Measurements from ENCODE around the gene SCN4A.
A peak's percentile ranks its signal among the peaks of the same experiment; 100 is the strongest.

Gene SCN4A

GRCh38 chr17:63955232-63955631 lies 17.5 kb downstream of the SCN4A start:
- DNase-seq (ENCODE audit: low spot score), result no peak

GRCh38 chr17:63954402-63955063 lies 18.2 kb downstream of the SCN4A start:
- DNase-seq (ENCODE audit: low spot score), result no peak

- peak; percentile 82 for DNase-seq (ENCODE audit: low spot score)
Observed at GRCh38 chr17:63950940-63951907, 21.5 kb downstream of the SCN4A start.

GRCh38 chr17:63949576-63950250 lies 23.0 kb downstream of the SCN4A start:
- DNase-seq (ENCODE audit: low spot score), result no peak

GRCh38 chr17:63948521-63948920 lies 24.2 kb downstream of the SCN4A start:
- DNase-seq (ENCODE audit: low spot score), result no peak

- no peak for DNase-seq (ENCODE audit: low spot score)
Observed at GRCh38 chr17:63947711-63948330, 24.9 kb downstream of the SCN4A start.

GRCh38 chr17:63946440-63947363 lies 26.0 kb downstream of the SCN4A start:
- DNase-seq (ENCODE audit: low spot score), result peak; percentile 95

- no peak for DNase-seq (ENCODE audit: low spot score)
Observed at GRCh38 chr17:63945784-63946439, 26.8 kb downstream of the SCN4A start.

- DNase-seq (ENCODE audit: low spot score), result no peak
Observed at GRCh38 chr17:63944736-63945499, 27.8 kb downstream of the SCN4A start.

- DNase-seq (ENCODE audit: low spot score), result no peak
Observed at GRCh38 chr17:63943745-63944144, 29.0 kb downstream of the SCN4A start.

- DNase-seq (ENCODE audit: low spot score), result no peak
Observed at GRCh38 chr17:63942309-63942985, 30.3 kb downstream of the SCN4A start.

GRCh38 chr17:63941751-63942150 lies 31.0 kb downstream of the SCN4A start:
- no peak for DNase-seq (ENCODE audit: low spot score)

GRCh38 chr17:63941162-63941561 lies 31.6 kb downstream of the SCN4A start:
- no peak for DNase-seq (ENCODE audit: low spot score)

GRCh38 chr17:63940584-63940983 lies 32.1 kb downstream of the SCN4A start:
- DNase-seq (ENCODE audit: low spot score), result no peak

- no peak for DNase-seq (ENCODE audit: low spot score)
Observed at GRCh38 chr17:63939884-63940283, 32.8 kb downstream of the SCN4A start.

GRCh38 chr17:63939401-63939800 lies 33.3 kb downstream of the SCN4A start:
- DNase-seq (ENCODE audit: low spot score), result no peak

GRCh38 chr17:63937920-63938319 lies 34.8 kb downstream of the SCN4A start:
- no peak for DNase-seq (ENCODE audit: low spot score)

- no peak for DNase-seq (ENCODE audit: low spot score)
Observed at GRCh38 chr17:63937319-63937718, 35.4 kb downstream of the SCN4A start.

All from HuH-7 (cell line).